HG02870 (cell line): Measurements from ENCODE around the gene PPP1R9B.

Experiments
- ATAC-seq: cut with Tn5 transposase; IDR thresholded peaks from one replicate; pipeline ENCODE4 v1.9.1; 2021; ENCODE audit warnings: mild to moderate bottlenecking, moderate library complexity; ENCODE audit not compliant: unreplicated experiment

Gene PPP1R9B

DNA sequence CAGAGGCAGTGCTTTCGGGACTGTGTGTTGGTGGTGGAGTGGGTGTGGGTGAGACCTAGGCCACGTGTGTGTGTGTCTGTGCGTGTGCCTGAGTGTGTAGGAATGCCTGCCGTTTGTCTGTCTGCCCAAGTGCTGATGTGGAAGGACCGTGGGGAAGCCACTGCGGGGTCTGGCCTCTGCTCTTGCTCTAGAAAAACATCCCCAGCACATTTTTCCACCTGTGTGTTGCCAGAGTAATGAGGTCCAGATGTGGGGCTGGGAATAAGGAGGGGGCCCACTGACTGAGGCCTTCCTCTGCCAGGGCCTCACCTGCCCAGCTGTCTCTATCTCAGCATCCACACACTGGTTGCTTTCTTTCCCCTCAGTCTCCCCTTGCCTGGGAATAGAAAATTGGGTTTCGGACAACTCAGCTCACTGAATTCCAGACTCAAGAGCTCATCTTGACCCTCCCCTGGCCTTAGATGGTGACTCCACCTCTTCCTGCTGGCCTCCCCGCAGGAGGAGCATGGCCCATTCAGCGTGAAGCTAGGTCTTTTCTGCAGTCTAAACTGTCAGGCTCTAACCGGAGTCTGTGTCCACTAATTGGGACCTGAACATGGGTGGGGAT, 23.0 kb upstream of the PPP1R9B start:
- ATAC-seq, result no peak

DNA sequence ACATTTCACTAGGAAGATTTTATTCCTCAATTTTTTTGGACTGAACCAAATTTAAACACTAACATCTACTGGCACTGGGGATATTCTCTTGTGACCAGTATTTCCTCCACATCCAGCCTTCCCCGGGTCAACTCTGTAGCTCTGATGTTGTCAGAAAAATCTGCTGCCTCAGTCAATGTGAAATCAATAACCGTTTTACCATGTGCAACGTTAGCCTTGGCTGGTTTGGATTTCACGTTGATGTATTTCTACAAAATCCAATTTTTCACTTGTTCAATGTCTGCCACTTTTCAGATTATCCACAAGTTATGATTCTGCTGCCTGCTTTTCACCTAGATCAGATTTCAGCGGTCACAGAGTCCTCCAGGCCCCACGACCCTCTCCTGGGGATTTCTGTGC, 22.5 kb upstream of the PPP1R9B start:
- ATAC-seq, result no peak

GRCh38 chr17:50172130-50172529, 21.7 kb upstream of the PPP1R9B start:
- ATAC-seq, result no peak

GRCh38 chr17:50171371-50172071, 21.0 kb upstream of the PPP1R9B start:
- no peak for ATAC-seq

GRCh38 chr17:50170662-50171370, 20.3 kb upstream of the PPP1R9B start:
- ATAC-seq, result peak; percentile 41

DNA sequence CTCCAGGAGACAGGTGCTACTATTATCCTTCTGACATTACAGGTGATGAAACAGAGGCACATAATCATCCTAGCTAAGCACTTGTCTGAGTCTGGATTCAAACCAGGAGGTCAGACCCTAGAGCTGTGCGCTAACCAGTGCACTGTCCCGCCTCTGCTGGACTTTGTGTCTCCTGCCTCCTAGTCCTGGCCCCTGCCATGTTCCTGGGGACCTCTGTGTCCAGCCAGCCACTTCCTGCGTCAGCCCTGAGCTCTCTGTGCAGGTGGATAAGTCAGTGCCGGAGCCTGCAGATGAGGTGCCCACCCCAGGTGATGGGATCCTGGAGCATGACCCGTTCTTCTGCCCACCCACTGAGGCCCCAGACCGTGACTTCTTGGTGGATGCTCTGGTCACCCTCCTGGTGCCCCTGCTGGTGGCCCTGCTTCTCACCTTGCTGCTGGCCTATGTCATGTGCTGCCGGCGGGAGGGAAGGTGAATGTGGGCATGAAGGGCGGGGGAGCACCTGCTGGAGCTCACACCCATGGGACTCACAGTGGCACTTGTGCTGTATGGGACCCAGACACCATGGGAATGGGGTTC, 19.5 kb upstream of the PPP1R9B start:
- no peak for ATAC-seq

- ATAC-seq, result no peak
Observed at GRCh38 chr17:50169121-50169764, 18.8 kb upstream of the PPP1R9B start.

- no peak for ATAC-seq
Observed at GRCh38 chr17:50168319-50168718, 17.8 kb upstream of the PPP1R9B start.

GRCh38 chr17:50167371-50167770, 16.9 kb upstream of the PPP1R9B start:
- no peak for ATAC-seq

DNA sequence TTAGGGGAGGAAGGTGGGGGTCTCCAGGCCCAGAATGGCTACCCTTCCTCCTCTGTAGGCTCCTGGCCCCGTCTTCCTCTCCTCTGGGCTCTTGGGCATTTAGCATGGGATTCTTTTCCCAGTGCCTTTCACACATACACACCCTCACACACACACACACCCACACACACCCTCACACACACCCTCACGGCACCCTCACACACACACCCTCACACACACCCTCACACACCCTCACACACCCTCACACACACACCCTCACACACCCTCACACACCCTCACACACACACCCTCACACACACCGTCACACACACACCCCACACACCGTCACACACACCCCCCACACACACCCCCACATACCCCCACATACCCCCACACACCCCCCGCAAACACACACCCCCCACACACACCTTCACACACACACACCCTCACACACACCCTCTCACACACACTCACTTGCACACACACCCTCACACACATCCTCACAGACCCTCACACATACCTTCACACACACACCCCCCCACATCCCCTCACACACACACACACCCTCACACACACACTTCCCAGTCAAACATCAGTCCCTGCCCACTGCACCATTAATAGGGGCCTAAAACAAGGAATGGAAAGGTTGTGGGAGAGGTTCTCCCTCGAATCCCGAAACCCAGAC, 16.2 kb upstream of the PPP1R9B start:
- no peak for ATAC-seq

DNA sequence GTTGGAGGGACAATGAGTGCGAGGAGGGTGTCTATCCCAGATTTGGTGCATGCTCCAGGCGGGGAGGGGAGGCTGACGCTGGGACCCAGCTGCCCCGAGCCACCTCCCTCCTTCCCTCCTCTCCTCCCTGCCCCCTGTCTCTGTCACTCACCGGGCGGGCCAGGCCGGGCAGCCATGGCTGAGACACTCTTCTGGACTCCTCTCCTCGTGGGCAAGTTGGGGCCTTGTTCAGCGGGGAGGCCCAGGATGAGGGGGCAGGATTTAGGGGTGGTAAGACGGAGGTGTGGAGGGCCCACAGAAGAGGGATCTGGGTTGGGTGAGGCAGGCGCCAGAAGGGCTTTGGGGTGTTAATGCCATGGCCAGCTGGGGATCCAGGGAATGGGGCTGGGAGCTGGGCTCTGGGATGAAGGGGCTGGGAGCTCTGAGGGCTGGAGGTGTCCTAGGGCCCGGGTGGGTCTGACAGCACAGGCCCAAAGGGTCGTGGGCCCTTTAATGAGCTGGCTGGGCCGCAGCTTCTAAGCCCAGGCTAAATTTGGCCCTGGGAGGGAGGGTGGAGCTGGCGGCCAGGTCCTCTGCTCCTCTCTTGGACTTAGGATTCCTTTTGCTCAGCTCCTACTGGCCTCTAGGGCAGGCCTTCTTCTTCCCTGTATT, 15.5 kb upstream of the PPP1R9B start, which contains the start of gene SGCA:
SGCA (plus strand) TSS at position 139 of the 651 bp plus-strand sequence; CDS start at position 175, 36 bp downstream.
- ATAC-seq, result no peak

DNA sequence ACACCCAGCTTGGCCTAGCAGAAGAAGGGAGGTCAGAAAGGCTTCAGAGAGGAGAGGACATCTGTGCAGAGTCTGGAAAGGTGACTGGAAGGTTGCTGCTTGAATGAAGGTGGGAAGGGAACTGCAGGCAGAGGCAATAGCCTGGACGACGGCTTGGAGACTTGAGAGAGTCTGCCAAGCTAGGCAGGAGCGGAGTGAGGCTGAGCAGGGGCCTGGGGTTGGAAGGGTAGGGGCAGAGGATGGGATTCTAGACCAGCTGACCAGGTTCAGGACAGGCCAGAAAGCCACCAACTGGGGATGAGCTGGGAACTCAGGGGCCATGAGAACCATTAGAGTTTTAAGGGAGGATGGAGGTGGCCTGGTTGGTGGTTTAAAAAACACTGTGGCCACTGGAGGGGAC, 15.0 kb upstream of the PPP1R9B start:
- ATAC-seq, result no peak

- no peak for ATAC-seq
Observed at GRCh38 chr17:50165066-50165465, 14.6 kb upstream of the PPP1R9B start.

GRCh38 chr17:50164697-50164988, 14.2 kb upstream of the PPP1R9B start:
- no peak for ATAC-seq

DNA sequence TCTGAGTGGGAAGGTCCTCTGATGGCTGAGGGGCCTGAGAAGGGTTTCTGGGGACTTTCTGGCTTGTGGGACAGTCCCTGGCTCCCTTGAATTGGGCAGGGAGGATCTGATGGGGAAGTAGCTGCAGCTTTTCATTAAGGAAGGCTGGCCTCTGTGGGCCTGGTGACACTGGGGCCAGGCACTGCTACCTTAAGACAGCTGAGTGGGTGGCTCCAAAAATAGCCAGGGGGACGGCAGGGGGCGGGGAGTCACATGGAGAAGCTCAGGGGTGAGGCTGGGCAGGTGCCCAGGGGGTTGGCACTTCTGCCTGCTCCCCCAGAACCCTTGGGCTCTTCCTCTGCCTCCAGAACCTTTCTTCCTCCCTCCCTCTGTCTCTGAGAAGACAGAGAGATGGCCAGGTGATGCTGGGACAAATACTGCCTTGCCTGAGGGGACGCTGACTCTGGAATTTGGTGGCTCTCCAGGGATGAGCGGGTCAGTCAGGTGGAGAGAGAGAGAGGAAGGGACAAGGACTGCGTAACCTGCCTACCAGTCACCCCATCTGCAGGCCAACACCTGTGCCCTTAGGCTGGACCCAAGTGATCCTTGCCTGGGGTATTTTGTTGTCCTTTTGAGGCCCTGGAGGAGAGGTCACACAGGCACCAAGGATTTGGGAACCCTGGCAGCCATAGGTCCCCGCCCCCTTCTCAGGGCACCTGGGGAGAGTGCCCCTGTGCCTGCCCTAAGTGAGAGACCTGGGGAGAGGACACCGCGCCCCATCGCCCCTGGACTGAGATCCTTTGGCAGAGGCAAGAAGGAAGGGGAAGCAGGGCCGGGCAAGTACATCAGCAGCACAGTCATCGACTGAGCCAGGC, 13.6 kb upstream of the PPP1R9B start:
- ATAC-seq, result no peak

- ATAC-seq, result no peak
Observed at GRCh38 chr17:50162466-50163254, 12.2 kb upstream of the PPP1R9B start.

GRCh38 chr17:50161911-50162288, 11.4 kb upstream of the PPP1R9B start:
- ATAC-seq, result no peak

DNA sequence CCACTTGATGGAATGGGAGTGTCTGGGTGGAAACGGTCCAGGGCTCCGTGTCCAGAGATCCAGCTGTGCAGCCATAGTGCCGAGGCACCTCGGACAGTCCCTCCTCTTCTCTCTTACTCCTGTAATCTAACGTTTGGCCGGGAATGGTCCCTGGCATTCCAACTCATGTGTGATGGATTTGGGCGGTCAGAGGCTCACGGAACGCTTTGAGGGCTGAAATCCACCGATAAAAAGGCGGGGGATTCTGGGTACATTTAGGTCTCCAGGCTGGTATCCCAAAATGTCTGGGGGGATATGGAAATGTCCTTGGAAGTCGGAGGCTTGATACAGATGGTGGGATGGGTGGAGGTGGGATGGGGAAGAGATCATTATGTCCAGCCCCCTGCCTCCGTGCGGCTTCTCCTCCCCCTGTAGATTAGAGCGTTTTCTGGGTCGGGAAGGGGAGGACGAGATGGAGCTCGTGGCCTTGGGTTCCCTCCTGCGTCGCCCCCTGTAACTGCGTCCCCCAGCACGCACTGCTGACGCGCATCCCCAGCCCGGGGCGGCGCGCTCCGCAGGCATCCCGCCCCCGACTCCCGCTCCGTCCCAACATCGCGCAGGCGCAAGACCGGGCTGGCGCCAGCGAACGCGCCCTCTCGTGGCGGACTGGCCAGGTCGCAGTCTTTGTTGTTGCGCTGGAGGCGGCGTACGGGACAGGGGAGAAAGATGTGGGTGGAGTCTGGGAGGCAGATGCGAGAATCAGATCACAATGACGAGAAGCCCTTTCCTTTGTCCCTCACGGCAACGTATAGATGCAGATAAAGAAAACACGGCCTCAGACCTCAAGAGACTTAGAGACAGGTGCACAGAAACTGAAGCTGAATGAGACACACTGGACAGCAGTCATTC, 10.8 kb upstream of the PPP1R9B start:
- peak; percentile 81 for ATAC-seq
